Suprapubic skin (tissue), 4 donors: ENCODE measurements around the gene CHMP2A. TPM values are rescaled to one million over a fixed set of nuclear protein-coding genes. Genes with fewer than 3 reads are reported as not detected.

Experiments used
- DNase-seq, 2 donors: peaks; one replicate each; pipeline ENCODE4 v3.0.0-alpha.2; 2019; ENCODE audit warnings: low spot score in 2 of 2
- H3K27ac ChIP-seq: fragments of 200-600 bp; sonication (generic); one replicate; pipeline ENCODE4 v1.5.1; 2019
- H3K27me3 ChIP-seq: fragments of 200-600 bp; sonication (generic); one replicate; pipeline ENCODE4 v1.5.1; 2019
- H3K36me3 ChIP-seq: fragments of 200-600 bp; sonication (generic); one replicate; pipeline ENCODE4 v1.5.1; 2019
- H3K4me1 ChIP-seq: fragments of 200-600 bp; sonication (generic); one replicate; pipeline ENCODE4 v1.5.1; 2019
- H3K4me3 ChIP-seq: fragments of 200-600 bp; sonication (generic); one replicate; pipeline ENCODE4 v1.5.1; 2019; ENCODE audit warnings: mild to moderate bottlenecking
- H3K9me3 ChIP-seq: fragments of 200-600 bp; sonication (generic); one replicate; pipeline ENCODE4 v1.5.1; 2019
- EP300 ChIP-seq: sonication (generic); formaldehyde crosslinking; IDR thresholded peaks from one replicate; pipeline ENCODE4 v1.6.1; 2017; ENCODE audit warnings: antibody characterized with exemption
- POLR2A ChIP-seq, 2 donors: fragments of 450-650 bp; IDR thresholded peaks; one replicate each; pipeline ENCODE4 v1.6.1; 2017; ENCODE audit warnings: antibody characterized with exemption in 2 of 2, mild to moderate bottlenecking in 2 of 2, moderate library complexity in 2 of 2
- POLR2AphosphoS5 ChIP-seq, 3 donors: sonication (generic); formaldehyde crosslinking; IDR thresholded peaks; one replicate each; pipeline ENCODE4 v1.6.1; 2017; ENCODE audit warnings: antibody characterized with exemption in 3 of 3
- WGBS: methylation state at CpG from one replicate; pipeline ENCODE4 v1.1.5; 2018; 5-methylcytosine and 5-hydroxymethylcytosine counted together
- total RNA-seq, 4 donors: library from RNA; depleted of rRNA; stranded (reverse); fragments of >200 nt; gene quantifications; one replicate each; pipeline ENCODE4 v1.1.0, GENCODE V29; 2016
- TF ChIP-seq, protein P1 (sequence below), 2 donors: fragments of 200-600 bp in 1 of 2; fragments of 450-650 bp in 1 of 2; sonication (generic) in 1 of 2; IDR thresholded peaks; one replicate each; pipeline ENCODE4 v1.5.1; 2016 to 2019; ENCODE audit warnings: antibody characterized with exemption in 2 of 2, mild to moderate bottlenecking in 1 of 2, moderate library complexity in 1 of 2

CHMP2A gene
- total RNA-seq, 4 donors from 2014 or later = 96.1 to 120 (median 103) TPM

DNA sequence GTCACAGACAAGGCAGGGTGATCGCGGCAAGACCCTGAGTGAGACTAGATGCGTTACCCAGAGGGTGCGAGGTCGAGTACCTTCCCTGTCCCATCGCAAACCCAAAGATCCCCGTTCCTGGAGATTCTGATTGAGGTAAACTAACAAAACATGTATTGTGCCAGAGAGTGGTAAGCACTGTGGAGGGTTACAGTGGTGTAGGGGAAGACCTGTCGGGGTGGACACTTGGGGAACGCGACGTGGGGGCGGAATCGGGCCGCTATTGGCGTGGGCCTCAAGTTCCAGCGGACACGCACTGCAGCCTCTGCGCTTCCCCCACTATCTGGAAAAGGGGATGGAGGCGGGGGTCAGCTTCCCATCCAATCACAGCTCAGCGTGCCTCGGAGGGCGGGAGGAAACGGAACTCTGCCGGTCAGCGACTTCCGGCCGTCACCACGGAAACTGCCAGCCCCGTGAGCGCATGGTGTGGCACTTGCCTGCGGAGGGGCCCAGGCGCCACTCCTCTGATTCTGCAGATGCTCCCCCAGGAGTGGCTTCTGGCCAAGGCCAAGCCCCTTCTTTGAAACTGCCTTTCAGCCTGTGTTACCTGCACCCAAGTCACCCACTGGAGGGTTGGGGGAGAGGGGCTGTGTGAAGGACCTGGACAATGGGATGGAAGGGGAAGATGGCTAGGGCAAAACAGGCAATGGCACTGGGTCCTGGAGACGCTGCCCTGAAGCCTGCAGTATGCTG is 4.5 kb upstream of the CHMP2A start:
- H3K36me3 ChIP-seq = peaks cover 15% of the 10 kb centered on the region
- H3K27me3 ChIP-seq = no peaks in the 10 kb centered on the region
- H3K4me3 ChIP-seq = peak overlapping the region; percentile 87
- H3K27ac ChIP-seq = peak overlapping the region; percentile 99
- WGBS = under 1% methylated on average over 20 of the region's 33 CpGs
- TF ChIP-seq POLR2A (IDR thresholded peaks at IDR 0.05) (peak in 1 of 2 donors; percentile 76), POLR2AphosphoS5 (IDR thresholded peaks at IDR 0.05) (no peak)
- H3K4me1 ChIP-seq = peaks cover 75% of the 10 kb centered on the region
- no peaks in the 10 kb centered on the region for H3K9me3 ChIP-seq
- DNase-seq = peak; percentile 94 to 96

DNA sequence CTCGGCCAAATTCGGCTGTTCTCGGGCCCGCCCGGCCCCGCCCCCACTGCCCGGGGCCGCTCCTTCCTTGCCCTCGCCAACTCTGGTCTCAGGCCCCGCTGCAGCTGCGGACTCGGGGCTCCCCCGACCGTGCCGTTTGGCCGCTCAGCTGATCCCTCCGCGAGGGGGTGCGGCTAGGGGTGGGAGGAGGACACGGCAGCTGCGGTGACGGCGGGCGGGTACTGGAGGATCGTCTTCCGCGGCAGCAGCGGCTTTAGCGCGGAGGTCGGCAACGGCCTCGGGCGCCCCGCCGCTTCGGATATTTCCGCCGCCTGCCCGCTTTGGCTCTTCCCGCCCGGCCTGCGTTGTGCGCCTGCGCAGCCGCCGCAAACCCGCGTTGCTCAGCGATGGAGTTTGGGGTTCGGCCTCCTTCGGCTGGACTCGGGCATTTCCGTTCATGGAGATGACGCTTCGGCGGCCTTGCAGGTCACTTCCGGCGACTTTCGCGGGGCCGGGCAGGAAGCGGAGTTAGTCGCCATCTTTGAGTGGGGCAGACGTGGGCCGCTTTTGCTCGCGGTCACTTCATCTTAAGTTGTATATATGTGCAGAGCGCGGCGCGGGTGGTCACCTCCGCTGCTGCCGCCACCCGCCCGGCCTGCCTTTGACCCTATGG is 3.8 kb upstream of the CHMP2A start:
- peak overlapping the region; percentile 99 for H3K27ac ChIP-seq
- peak; percentile 99 to 100 for DNase-seq
- 1% methylated on average over 27 of the region's 76 CpGs for WGBS
- TF ChIP-seq POLR2AphosphoS5 (IDR thresholded peaks at IDR 0.05) = peak; percentile 38 to 92 (median 63)
- no peak for TF ChIP-seq EP300
- H3K4me3 ChIP-seq = peak overlapping the region; percentile 87
- peaks cover 15% of the 10 kb centered on the region for H3K36me3 ChIP-seq
- H3K4me1 ChIP-seq = peaks cover 81% of the 10 kb centered on the region
- H3K27me3 ChIP-seq = no peaks in the 10 kb centered on the region
- no peaks in the 10 kb centered on the region for H3K9me3 ChIP-seq

DNA sequence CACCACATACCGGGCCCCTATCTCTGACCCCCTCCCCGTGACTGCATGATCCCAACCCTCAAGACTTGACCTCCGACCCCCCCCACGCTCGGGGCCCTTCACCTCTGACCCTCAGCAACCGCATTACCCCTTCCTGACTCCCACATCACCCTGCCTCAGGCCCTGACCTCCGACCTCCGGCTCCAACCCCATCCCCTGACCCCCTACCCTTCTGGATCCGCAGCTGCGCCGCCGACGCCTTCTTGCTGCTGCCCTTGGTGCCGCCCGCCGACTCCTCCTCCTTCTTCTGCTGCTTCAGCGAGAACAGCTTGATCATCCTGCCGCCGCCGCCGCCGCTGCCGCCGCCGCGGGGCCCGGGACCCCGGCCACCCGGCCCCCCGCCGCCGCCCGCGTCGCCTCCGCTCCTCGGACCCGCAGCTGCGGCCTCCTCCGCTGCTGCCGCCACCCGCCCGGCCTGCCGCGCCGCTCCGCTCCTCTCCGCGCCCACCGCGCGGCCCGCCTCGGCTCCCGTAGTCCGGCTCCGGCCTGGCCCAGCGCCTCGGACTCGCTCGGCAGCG is 3.2 kb upstream of the CHMP2A start, which contains the start of gene UBE2M:
Gene UBE2M, minus strand, starts transcription at position 546 of the 557 bp plus-strand sequence. Its CDS starts 230 bp downstream, at position 316.
- no peaks in the 10 kb centered on the region for H3K27me3 ChIP-seq
- peaks cover 15% of the 10 kb centered on the region for H3K36me3 ChIP-seq
- no peaks in the 10 kb centered on the region for H3K9me3 ChIP-seq
- H3K4me3 ChIP-seq = peak within 1 kb of the TSS; percentile 87
- 0% methylated on average over 21 of the region's 62 CpGs for WGBS
- TF ChIP-seq, protein P1, sequence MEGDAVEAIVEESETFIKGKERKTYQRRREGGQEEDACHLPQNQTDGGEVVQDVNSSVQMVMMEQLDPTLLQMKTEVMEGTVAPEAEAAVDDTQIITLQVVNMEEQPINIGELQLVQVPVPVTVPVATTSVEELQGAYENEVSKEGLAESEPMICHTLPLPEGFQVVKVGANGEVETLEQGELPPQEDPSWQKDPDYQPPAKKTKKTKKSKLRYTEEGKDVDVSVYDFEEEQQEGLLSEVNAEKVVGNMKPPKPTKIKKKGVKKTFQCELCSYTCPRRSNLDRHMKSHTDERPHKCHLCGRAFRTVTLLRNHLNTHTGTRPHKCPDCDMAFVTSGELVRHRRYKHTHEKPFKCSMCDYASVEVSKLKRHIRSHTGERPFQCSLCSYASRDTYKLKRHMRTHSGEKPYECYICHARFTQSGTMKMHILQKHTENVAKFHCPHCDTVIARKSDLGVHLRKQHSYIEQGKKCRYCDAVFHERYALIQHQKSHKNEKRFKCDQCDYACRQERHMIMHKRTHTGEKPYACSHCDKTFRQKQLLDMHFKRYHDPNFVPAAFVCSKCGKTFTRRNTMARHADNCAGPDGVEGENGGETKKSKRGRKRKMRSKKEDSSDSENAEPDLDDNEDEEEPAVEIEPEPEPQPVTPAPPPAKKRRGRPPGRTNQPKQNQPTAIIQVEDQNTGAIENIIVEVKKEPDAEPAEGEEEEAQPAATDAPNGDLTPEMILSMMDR (IDR thresholded peaks at IDR 0.05) = no peak
- TF ChIP-seq POLR2A (IDR thresholded peaks at IDR 0.05) (no peak), EP300 (no peak), POLR2AphosphoS5 (IDR thresholded peaks at IDR 0.05) (no peak)
- H3K27ac ChIP-seq = peak within 1 kb of the TSS; percentile 99
- DNase-seq = peak in 1 of 2 donors; percentile 90
- peaks cover 80% of the 10 kb centered on the region for H3K4me1 ChIP-seq

DNA sequence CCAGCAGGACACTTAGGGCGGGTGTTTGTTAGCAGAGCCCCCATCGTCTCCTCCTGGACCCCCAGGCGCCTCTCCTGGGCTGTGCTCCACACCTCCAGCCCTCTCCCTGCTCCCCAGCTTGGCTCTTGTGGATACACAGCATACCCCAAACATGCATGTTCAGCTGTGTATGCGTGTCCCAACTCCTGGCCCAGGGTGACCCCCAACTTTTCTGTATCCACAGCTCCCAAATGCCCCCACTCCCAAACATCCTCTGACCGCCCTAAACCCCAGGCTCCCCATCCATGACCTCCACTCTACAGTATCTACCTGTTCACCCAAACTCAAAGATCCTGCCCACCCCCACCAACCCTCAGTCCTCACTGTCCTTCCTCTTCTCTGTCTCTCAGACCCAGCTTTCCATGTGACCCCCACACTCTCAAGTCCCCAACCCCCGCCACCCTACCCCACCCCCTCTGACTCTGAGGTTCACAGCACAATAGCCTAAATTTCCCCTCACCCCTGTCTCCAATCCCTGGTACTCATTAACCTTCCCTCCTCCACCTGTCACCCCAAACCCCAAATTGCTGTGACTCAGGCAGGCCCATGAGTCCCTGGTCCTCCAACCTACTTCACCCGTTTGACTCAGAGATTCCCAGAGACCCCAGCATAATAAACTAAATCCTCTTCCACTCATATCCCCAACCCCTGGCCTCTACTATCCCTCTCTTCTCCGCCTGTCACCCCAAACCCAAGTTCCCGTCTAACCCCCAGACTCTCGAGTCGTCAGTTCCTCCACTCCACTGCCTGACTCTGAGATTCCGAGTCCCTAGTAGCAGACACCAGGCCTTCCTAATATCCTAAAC is 2.5 kb upstream of the CHMP2A start:
- no peaks in the 10 kb centered on the region for H3K27me3 ChIP-seq
- peak in 1 of 2 donors; percentile 61 for DNase-seq
- H3K27ac ChIP-seq = peak overlapping the region; percentile 99
- 35% methylated on average over 12 of the region's 12 CpGs for WGBS
- TF ChIP-seq POLR2AphosphoS5 (IDR thresholded peaks at IDR 0.05) (no peak), POLR2A (IDR thresholded peaks at IDR 0.05) (no peak)
- H3K36me3 ChIP-seq = peaks cover 18% of the 10 kb centered on the region
- H3K4me3 ChIP-seq = peak overlapping the region; percentile 87
- H3K9me3 ChIP-seq = no peaks in the 10 kb centered on the region
- H3K4me1 ChIP-seq = peaks cover 73% of the 10 kb centered on the region

DNA sequence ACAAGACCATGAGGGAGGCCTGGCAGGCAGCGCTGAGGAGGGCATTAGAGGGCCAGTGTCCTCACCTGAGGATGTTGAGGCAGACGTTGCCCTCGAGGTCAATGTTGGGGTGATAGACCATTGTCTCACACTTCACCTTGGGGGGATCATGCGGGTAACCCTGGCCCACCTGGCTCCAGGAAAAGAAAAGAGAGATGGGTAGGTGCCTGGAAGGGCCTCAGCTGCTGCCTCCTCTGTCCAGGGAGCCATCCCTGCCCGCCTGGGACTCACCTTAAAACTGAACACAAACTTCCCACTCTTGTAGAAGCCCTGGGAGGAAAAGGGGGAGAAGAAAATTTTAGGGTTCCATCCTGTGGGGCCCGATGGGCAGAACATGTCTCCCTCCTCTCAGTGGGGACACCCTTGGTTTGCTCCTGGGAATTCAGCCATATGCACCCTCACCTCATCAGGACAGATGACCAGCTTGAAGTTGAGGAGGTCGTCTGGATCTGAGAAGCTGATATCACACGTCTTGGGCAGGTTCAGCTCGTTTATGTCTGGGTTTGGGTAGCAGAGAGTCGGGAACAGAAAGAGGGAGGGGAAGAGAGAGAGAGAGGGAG is 1.8 kb upstream of the CHMP2A start:
- H3K4me1 ChIP-seq = peaks cover 65% of the 10 kb centered on the region

More for the DNA sequence above, 1.8 kb upstream of the CHMP2A start:
- Histone ChIP-seq H3K36me3 (peaks cover 26% of the 10 kb centered on the region), H3K27me3 (no peaks in the 10 kb centered on the region), H3K9me3 (no peaks in the 10 kb centered on the region), H3K4me3 (peak overlapping the region; percentile 87), H3K27ac (peak overlapping the region; percentile 99)
- no peak for TF ChIP-seq EP300
- TF ChIP-seq POLR2A (IDR thresholded peaks at IDR 0.05) = no peak
- TF ChIP-seq, protein P1 (IDR thresholded peaks at IDR 0.05) = no peak
- no peak for TF ChIP-seq POLR2AphosphoS5 (IDR thresholded peaks at IDR 0.05)
- DNase-seq = peak in 1 of 2 donors; percentile 62
- WGBS = 55% methylated on average over 9 of the region's 10 CpGs
